HFFc6 (cell line): ENCODE results near the gene LPIN2. TPM values are rescaled to one million over a fixed set of nuclear protein-coding genes. Genes with fewer than 3 reads are reported as not detected.

Experiments used
- DNase-seq: peaks from one replicate; pipeline ENCODE4 v3.0.0-alpha.2; 2018
- H3K27ac Mint-ChIP-seq: 2 replicates; pipeline ENCODE4 v1.8.0; 2020; ENCODE audit warnings: mild to moderate bottlenecking, mixed read lengths
- H3K27me3 Mint-ChIP-seq: 2 replicates; pipeline ENCODE4 v1.8.0; 2021; ENCODE audit warnings: mild to moderate bottlenecking, moderate library complexity, mixed read lengths; ENCODE audit not compliant: insufficient read depth
- H3K36me3 Mint-ChIP-seq: 2 replicates; pipeline ENCODE4 v1.8.0; 2021; ENCODE audit warnings: low read depth, mixed read lengths
- H3K4me1 Mint-ChIP-seq: 2 replicates; pipeline ENCODE4 v1.8.0; 2020; ENCODE audit warnings: low read depth, mixed read lengths
- H3K4me3 Mint-ChIP-seq: 2 replicates; pipeline ENCODE4 v1.8.0; 2020; ENCODE audit warnings: mild to moderate bottlenecking, moderate library complexity, mixed read lengths
- H3K9me3 Mint-ChIP-seq: 2 replicates; pipeline ENCODE4 v1.8.0; 2020; ENCODE audit warnings: mild to moderate bottlenecking, mixed read lengths
- CTCF ChIP-seq: fragments of 200-600 bp; sonication (generic); IDR thresholded peaks from 2 replicates; pipeline ENCODE4 v1.5.0; 2021; ENCODE audit warnings: antibody characterized with exemption, mild to moderate bottlenecking
- total RNA-seq, 6 experiments: library from RNA; stranded (reverse); fragmentation: NEBNext Ultra II Directional; extraction: Animal tissue kit (Norgen Biotek cat#: 25700); gene quantifications; 2 replicates in 1 of 6; 3 replicates in 5 of 6; pipeline ENCODE4 v1.2.3, GENCODE V29; 2021

Gene LPIN2
- total RNA-seq, 6 experiments from 2014 or later: 24.6 to 27.7 (median 26.3) TPM

- DNase-seq: no peak
- H3K27me3 Mint-ChIP-seq: no peaks in the 10 kb centered on the region
- peaks cover 99% of the 10 kb centered on the region for H3K4me1 Mint-ChIP-seq
- peaks cover 14% of the 10 kb centered on the region for H3K36me3 Mint-ChIP-seq
- TF ChIP-seq CTCF: no peak
- H3K27ac Mint-ChIP-seq: peak overlapping the region; percentile 94
- no peaks in the 10 kb centered on the region for H3K9me3 Mint-ChIP-seq
- peak overlapping the region; percentile 74 for H3K4me3 Mint-ChIP-seq
Measured at GRCh38 chr18:2982022-2982421, 30.9 kb downstream of the LPIN2 start.

- Mint-ChIP-seq H3K27me3 (no peaks in the 10 kb centered on the region), H3K27ac (peak overlapping the region; percentile 94), H3K4me3 (peak overlapping the region; percentile 74), H3K4me1 (peaks cover 100% of the 10 kb centered on the region), H3K36me3 (peaks cover 13% of the 10 kb centered on the region), H3K9me3 (no peaks in the 10 kb centered on the region)
- no peak for TF ChIP-seq CTCF
- peak; percentile 89 for DNase-seq
Measured at GRCh38 chr18:2981212-2981728, 31.7 kb downstream of the LPIN2 start.

GRCh38 chr18:2979871-2980790 is 32.8 kb downstream of the LPIN2 start:
- Mint-ChIP-seq H3K27me3 (no peaks in the 10 kb centered on the region), H3K4me3 (peak overlapping the region; percentile 74), H3K27ac (peak overlapping the region; percentile 94), H3K36me3 (peaks cover 7% of the 10 kb centered on the region), H3K4me1 (peaks cover 95% of the 10 kb centered on the region), H3K9me3 (no peaks in the 10 kb centered on the region)
- TF ChIP-seq CTCF: no peak
- DNase-seq: no peak

GRCh38 chr18:2979129-2979528 is 33.8 kb downstream of the LPIN2 start:
- no peak for TF ChIP-seq CTCF
- Mint-ChIP-seq H3K36me3 (peaks cover under 1% of the 10 kb centered on the region; the same call in 1 of the 2 replicates), H3K4me3 (peak overlapping the region; percentile 85), H3K27ac (peak overlapping the region; percentile 94), H3K4me1 (peaks cover 91% of the 10 kb centered on the region), H3K9me3 (no peaks in the 10 kb centered on the region), H3K27me3 (no peaks in the 10 kb centered on the region)
- DNase-seq: peak; percentile 73

GRCh38 chr18:2978661-2979106 is 34.3 kb downstream of the LPIN2 start:
- no peaks in the 10 kb centered on the region for H3K27me3 Mint-ChIP-seq
- no peaks in the 10 kb centered on the region for H3K9me3 Mint-ChIP-seq
- DNase-seq: peak; percentile 83
- H3K27ac Mint-ChIP-seq: peak overlapping the region; percentile 94
- TF ChIP-seq CTCF: no peak
- H3K4me1 Mint-ChIP-seq: peaks cover 87% of the 10 kb centered on the region
- peak overlapping the region; percentile 85 for H3K4me3 Mint-ChIP-seq
- H3K36me3 Mint-ChIP-seq: no peaks in the 10 kb centered on the region
